BLaER1 (cell line): ENCODE data around the gene EN1.

Source experiments
- H3K27ac ChIP-seq: shearing (Covaris generic); formaldehyde crosslinking; 2 replicates; pipeline ENCODE4 v1.8.1; 2022
- H3K27me3 ChIP-seq: shearing (Covaris generic); formaldehyde crosslinking; 2 replicates; pipeline ENCODE4 v1.8.1; 2022
- H3K36me3 ChIP-seq: shearing (Covaris generic); formaldehyde crosslinking; 2 replicates; pipeline ENCODE4 v1.8.1; 2022
- H3K4me1 ChIP-seq: shearing (Covaris generic); formaldehyde crosslinking; 2 replicates; pipeline ENCODE4 v1.8.1; 2022
- H3K4me2 ChIP-seq: shearing (Covaris generic); formaldehyde crosslinking; 2 replicates; pipeline ENCODE4 v1.8.1; 2022
- H3K4me3 ChIP-seq: shearing (Covaris generic); formaldehyde crosslinking; 2 replicates; pipeline ENCODE4 v1.8.1; 2022
- H3K9ac ChIP-seq: shearing (Covaris generic); formaldehyde crosslinking; 2 replicates; pipeline ENCODE4 v1.8.1; 2022
- H3K9me3 ChIP-seq: shearing (Covaris generic); formaldehyde crosslinking; 2 replicates; pipeline ENCODE4 v1.8.1; 2022
- H4K20me1 ChIP-seq: shearing (Covaris generic); formaldehyde crosslinking; 2 replicates; pipeline ENCODE4 v1.8.1; 2022
- Cebpa-rat ChIP-seq: shearing (Covaris generic); IDR thresholded peaks from 2 replicates; pipeline ENCODE4 v1.8.1; 2022

The EN1 gene

DNA sequence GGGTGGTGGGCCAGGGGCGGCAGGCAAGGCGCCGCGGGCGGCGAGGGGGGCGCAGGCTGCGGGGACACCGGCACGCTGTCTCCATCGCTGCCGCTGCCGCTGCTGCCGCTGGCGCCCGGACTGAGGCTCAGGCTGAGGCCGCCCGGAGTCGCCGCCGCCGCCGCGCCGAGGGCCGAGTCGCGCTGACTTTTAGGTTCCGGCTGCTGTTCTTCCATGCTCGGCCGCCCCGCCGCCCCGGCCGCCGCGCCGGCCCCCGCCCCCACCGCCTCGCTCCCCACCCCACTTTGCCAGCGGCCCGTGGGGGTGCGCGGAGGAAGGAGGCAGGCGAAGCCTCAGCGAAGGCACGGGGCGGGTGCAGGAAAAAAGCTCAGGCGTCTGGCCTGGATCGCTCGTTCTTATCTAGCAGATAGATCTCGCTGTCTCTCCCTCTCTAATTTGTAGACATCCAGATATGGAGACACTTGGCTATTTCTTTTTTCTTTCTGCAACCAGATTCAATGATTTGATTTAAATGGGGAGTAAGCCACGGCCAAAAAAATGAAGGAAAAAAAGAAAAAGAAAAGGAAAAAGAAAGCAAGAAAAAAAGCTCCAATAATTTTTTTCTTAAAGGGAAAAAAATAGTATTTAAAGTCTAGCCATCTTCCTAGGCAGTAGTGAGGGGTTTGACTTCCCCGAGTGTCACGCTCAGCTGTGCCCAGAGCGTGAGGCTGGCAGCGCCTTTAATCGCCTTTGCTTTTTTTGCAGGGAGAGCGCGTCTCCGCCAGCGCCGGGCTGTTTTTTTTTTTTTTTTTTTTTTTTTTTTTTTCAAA, at the start of gene EN1:
EN1 (minus strand) TSS at position 696 of the 809 bp plus-strand sequence; CDS start at position 215, 481 bp downstream.
- H3K4me2 ChIP-seq = no peak within 1 kb of the TSS
- peaks cover 69% of the 10 kb centered on the region for H3K9me3 ChIP-seq
- H3K4me3 ChIP-seq = no peak within 1 kb of the TSS
- H4K20me1 ChIP-seq = peaks cover 83% of the 10 kb centered on the region
- H3K36me3 ChIP-seq = no peaks in the 10 kb centered on the region
- H3K4me1 ChIP-seq = no peaks in the 10 kb centered on the region
- H3K9ac ChIP-seq = no peak within 1 kb of the TSS
- TF ChIP-seq Cebpa-rat = no peak
- no peak within 1 kb of the TSS for H3K27ac ChIP-seq
- peaks cover 100% of the 10 kb centered on the region for H3K27me3 ChIP-seq

GRCh38 chr2:118893100-118893499, 45.7 kb upstream of the EN1 start:
- Histone ChIP-seq H3K4me2 (no peak overlapping the region), H3K4me1 (no peaks in the 10 kb centered on the region), H3K9me3 (peaks cover 16% of the 10 kb centered on the region), H3K4me3 (no peak overlapping the region), H3K27ac (no peak overlapping the region), H3K9ac (no peak overlapping the region), H3K36me3 (no peaks in the 10 kb centered on the region), H3K27me3 (no peaks in the 10 kb centered on the region), H4K20me1 (no peaks in the 10 kb centered on the region)
- no peak for TF ChIP-seq Cebpa-rat

DNA sequence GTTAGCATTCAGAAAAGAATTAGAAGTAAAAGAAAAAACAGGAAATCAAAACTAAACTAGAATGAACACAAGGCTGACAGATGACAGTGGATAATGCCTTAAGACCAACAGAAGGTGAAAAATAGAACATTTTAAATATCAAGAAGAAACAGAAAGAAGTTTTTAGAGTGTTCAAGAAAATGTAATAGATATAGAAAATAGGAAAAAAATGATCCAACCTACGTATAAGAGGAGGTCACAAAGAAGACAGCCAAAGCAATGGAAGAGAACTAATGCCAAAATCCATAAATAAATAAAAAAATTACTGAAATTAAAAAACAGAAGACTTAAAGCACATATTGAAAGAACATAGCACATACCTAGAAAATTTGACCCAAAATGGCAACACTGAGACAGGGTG, 42.5 kb upstream of the EN1 start:
- H3K4me3 ChIP-seq = no peak overlapping the region
- no peaks in the 10 kb centered on the region for H3K36me3 ChIP-seq
- TF ChIP-seq Cebpa-rat = no peak
- no peaks in the 10 kb centered on the region for H3K4me1 ChIP-seq
- no peaks in the 10 kb centered on the region for H4K20me1 ChIP-seq
- no peak overlapping the region for H3K9ac ChIP-seq
- H3K27ac ChIP-seq = no peak overlapping the region
- no peaks in the 10 kb centered on the region for H3K27me3 ChIP-seq
- H3K9me3 ChIP-seq = peaks cover 16% of the 10 kb centered on the region
- no peak overlapping the region for H3K4me2 ChIP-seq

- Histone ChIP-seq H4K20me1 (no peaks in the 10 kb centered on the region), H3K9ac (no peak overlapping the region), H3K9me3 (no peaks in the 10 kb centered on the region), H3K27me3 (no peaks in the 10 kb centered on the region), H3K27ac (no peak overlapping the region), H3K4me2 (no peak overlapping the region), H3K4me3 (no peak overlapping the region), H3K36me3 (no peaks in the 10 kb centered on the region), H3K4me1 (peaks cover 15% of the 10 kb centered on the region)
- TF ChIP-seq Cebpa-rat = no peak
These were observed 36.3 kb upstream of the EN1 start for GRCh38 chr2:118883792-118884191.

DNA sequence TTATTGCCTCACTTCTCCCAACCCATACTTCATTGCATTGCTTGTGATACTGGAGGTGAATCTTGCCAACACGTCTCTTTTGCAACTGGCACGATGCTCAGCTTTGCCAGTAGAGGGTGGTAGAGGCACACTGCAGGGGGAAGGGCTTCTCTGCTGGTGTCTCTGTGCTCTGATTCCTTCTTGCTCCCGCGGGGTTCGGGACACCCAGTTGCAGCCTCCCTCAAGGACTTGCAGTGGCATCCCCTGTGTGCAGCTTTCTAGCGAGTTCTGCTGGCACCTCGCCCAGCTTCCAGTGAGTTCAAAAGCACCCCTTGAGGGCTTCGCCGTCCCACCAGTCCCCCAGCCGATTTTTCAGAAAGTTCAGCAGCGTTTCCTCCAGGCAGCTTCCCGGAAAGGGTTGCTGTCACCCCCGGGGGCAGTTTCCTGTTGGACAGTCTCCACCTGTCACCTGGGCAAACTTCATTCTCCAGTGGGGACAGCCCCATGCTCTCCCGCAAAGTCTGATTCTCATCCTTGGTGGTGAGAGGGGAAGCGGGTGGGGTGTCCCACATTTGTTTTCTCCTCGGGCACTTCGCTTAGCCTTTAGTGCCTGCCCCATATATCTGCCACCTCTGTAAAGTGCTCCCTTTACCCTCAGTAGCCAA, 35.4 kb upstream of the EN1 start:
- H3K36me3 ChIP-seq = no peaks in the 10 kb centered on the region
- no peak for TF ChIP-seq Cebpa-rat
- H3K27me3 ChIP-seq = no peaks in the 10 kb centered on the region
- H3K27ac ChIP-seq = no peak overlapping the region
- no peak overlapping the region for H3K4me3 ChIP-seq
- H3K9me3 ChIP-seq = no peaks in the 10 kb centered on the region
- H4K20me1 ChIP-seq = no peaks in the 10 kb centered on the region
- no peak overlapping the region for H3K9ac ChIP-seq
- H3K4me1 ChIP-seq = peaks cover 15% of the 10 kb centered on the region
- peak overlapping the region; percentile 63 for H3K4me2 ChIP-seq

GRCh38 chr2:118881490-118882129, 34.2 kb upstream of the EN1 start:
- Histone ChIP-seq H3K9me3 (no peaks in the 10 kb centered on the region), H3K4me1 (peaks cover 15% of the 10 kb centered on the region), H3K27me3 (no peaks in the 10 kb centered on the region), H3K4me3 (no peak overlapping the region), H3K4me2 (peak overlapping the region; percentile 63), H4K20me1 (no peaks in the 10 kb centered on the region), H3K27ac (no peak overlapping the region), H3K36me3 (no peaks in the 10 kb centered on the region), H3K9ac (no peak overlapping the region)
- no peak for TF ChIP-seq Cebpa-rat

GRCh38 chr2:118880501-118880900, 33.1 kb upstream of the EN1 start:
- no peak overlapping the region for H3K4me2 ChIP-seq
- no peak for TF ChIP-seq Cebpa-rat

GRCh38 chr2:118878531-118879149, 31.2 kb upstream of the EN1 start:
- no peak overlapping the region for H3K9ac ChIP-seq
- no peaks in the 10 kb centered on the region for H4K20me1 ChIP-seq
- no peak overlapping the region for H3K4me3 ChIP-seq
- H3K27me3 ChIP-seq = no peaks in the 10 kb centered on the region
- peak; percentile 17; the same call in 1 of the 2 replicates for TF ChIP-seq Cebpa-rat
- no peak overlapping the region for H3K4me2 ChIP-seq
- H3K4me1 ChIP-seq = peaks cover 32% of the 10 kb centered on the region
- no peaks in the 10 kb centered on the region for H3K36me3 ChIP-seq
- no peaks in the 10 kb centered on the region for H3K9me3 ChIP-seq
- no peak overlapping the region for H3K27ac ChIP-seq

More at GRCh38 chr2:118880501-118880900, 33.1 kb upstream of the EN1 start:
- no peaks in the 10 kb centered on the region for H3K9me3 ChIP-seq
- no peaks in the 10 kb centered on the region for H3K36me3 ChIP-seq
- peaks cover 15% of the 10 kb centered on the region for H3K4me1 ChIP-seq
- no peak overlapping the region for H3K9ac ChIP-seq
- H3K27me3 ChIP-seq = no peaks in the 10 kb centered on the region
- H3K27ac ChIP-seq = no peak overlapping the region
- no peak overlapping the region for H3K4me3 ChIP-seq
- no peaks in the 10 kb centered on the region for H4K20me1 ChIP-seq

DNA sequence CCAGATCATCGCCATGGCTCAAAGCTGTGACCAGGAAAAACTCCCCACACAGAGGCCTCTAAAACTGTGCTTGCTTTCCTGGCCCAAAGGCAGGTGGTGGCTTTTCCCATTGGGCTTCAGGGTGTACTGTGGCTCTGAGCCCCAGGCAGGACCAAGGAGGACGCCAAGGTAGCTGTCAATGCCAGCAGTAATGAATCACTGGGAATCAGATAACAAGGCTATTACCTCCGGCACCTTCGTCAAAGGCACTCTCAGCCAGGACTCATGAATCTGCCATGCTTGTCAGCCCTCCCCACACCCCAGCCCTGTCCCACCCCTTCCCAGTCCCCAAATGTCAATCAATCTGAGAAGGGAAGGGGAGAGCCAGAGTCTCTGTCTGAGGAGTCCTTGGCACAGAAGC, 27.9 kb upstream of the EN1 start:
- Histone ChIP-seq H3K4me3 (no peak overlapping the region), H3K27ac (no peak overlapping the region), H4K20me1 (no peaks in the 10 kb centered on the region), H3K36me3 (no peaks in the 10 kb centered on the region), H3K4me2 (peak overlapping the region; percentile 39), H3K27me3 (no peaks in the 10 kb centered on the region), H3K9ac (no peak overlapping the region), H3K4me1 (peaks cover 35% of the 10 kb centered on the region), H3K9me3 (no peaks in the 10 kb centered on the region)
- no peak for TF ChIP-seq Cebpa-rat

DNA sequence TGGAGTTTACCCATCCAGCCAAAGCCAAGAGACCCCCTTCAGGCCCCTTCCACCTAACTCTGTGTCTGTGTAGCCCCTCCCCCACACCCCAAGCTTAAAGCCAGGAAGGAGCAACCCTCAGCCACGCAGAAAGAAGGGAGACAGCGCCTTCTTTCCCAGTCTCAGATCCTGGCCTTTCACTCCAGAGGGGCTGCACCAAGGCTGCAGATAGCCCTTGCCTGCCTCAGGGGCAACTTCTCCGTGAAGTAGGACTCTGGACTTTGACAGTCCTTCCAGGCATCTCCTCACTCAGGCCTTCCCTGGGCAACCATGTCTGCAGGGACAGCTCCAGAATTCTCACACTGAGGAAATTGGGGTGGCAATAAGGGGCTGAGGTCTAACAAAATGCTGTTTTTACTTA, 26.9 kb upstream of the EN1 start:
- TF ChIP-seq Cebpa-rat = no peak
- peak overlapping the region; percentile 39 for H3K4me2 ChIP-seq

More for the DNA sequence above, 26.9 kb upstream of the EN1 start:
- Histone ChIP-seq H3K27ac (no peak overlapping the region), H4K20me1 (no peaks in the 10 kb centered on the region), H3K9ac (no peak overlapping the region), H3K27me3 (no peaks in the 10 kb centered on the region), H3K4me1 (peaks cover 35% of the 10 kb centered on the region), H3K4me3 (no peak overlapping the region), H3K36me3 (no peaks in the 10 kb centered on the region), H3K9me3 (no peaks in the 10 kb centered on the region)
